Skeletal muscle cell (primary cell): ENCODE measurements around the gene PARD3B.

Experiments used
- DNase-seq: peaks from one replicate; pipeline ENCODE4 v3.0.0-alpha.2; 2010; ENCODE audit warnings: low read depth
- H3K4me3 ChIP-seq: 2 replicates; pipeline ENCODE4 v1.5.1; 2011; ENCODE audit warnings: low read depth, mild to moderate bottlenecking, control low read depth, low read length, moderate library complexity

PARD3B gene

GRCh38 chr2:204966245-204966644 lies 421.0 kb downstream of the PARD3B start:
- no peak overlapping the region for H3K4me3 ChIP-seq
- no peak for DNase-seq

GRCh38 chr2:204967199-204967960 lies 422.1 kb downstream of the PARD3B start:
- DNase-seq = no peak
- no peak overlapping the region for H3K4me3 ChIP-seq

DNA sequence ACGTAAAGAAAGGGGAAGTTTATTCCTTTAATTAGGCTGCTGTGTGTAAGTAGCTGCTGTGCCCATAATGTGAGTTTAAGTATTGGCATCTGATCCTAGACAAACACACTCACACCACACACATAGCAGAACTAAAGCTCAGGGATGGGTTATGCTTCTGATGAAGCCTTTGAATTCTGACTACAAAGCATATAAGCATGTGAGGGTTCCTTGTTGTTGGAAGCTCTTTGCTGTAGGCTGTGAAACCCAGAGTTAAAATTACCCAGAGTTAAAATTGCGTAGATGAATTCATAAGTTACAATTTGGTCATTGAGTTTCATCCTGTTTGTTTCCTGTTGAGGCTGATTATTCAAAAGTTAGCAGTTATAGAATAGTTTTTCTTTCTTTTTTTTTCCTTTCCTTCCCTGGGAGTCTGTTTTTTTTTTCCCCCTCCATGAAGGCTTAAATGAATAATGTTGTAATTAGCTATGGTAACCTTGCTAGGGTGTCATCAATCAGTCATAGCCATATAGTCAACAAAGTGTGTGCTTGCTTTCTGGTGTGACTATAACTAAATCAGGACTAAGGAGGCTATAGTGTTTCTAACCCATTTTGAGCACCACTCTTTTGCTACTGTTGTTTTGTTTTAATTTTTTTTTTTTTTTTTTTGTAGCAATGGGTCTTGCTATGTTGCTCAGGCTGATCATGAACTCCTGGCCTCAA lies 426.1 kb downstream of the PARD3B start:
- no peak for DNase-seq

GRCh38 chr2:204972161-204972560 lies 426.9 kb downstream of the PARD3B start:
- no peak for DNase-seq
- H3K4me3 ChIP-seq = no peak overlapping the region

More for the DNA sequence above, 426.1 kb downstream of the PARD3B start:
- no peak overlapping the region for H3K4me3 ChIP-seq

DNA sequence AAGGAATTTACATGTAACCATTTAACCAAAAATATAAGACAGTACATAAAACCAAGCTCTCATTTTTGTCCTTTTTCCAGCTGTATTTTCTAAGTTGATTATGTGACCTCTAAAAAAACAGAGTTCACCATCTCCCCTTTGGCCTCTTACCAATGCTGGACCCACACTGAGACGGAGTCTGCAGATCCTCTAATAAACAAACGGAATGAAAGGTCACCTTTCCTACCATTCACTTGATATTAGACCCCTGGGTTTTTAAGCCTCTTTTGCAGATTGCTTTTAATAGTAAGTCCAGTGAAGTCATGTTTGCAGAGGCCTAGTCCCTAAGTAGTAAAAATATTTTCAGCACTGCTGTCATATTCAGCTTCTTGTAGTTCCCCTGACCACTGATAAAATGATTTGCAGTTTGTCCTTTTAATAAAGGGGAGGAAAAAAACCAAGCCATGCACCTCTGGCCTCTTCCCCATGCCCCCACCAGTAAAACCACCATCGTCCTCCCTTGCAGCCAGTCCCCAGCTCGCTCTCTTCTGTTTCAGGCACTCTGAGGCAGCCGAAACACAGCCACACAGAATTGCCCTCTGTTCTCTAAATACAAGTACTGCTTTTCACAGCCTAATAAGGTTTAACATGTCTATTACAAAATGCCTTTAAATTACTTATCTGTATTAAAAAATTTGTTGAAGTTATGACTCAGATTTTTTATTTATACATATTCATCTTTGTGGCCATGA lies 427.5 kb downstream of the PARD3B start:
- DNase-seq = no peak
- H3K4me3 ChIP-seq = no peak overlapping the region

DNA sequence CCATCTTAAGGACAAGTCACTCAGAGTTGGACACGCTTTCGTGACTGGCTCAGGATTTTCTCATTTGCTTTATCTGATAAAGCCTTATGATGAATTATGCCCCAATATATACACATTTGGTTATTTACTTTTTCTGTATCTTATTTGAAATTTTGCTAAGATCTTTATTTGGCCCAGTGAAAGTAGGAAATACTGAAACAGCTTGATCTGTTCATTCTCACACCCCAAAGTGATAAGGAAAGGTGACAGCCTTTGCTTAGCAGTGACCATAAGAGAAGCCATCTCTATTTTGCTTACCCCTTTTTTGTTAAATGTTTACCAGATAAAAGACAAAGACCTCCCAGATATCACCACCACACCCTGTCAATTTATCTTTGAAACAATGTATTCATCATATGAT lies 428.3 kb downstream of the PARD3B start:
- no peak overlapping the region for H3K4me3 ChIP-seq
- no peak for DNase-seq

GRCh38 chr2:204974487-204974886 lies 429.2 kb downstream of the PARD3B start:
- no peak for DNase-seq
- no peak overlapping the region for H3K4me3 ChIP-seq

DNA sequence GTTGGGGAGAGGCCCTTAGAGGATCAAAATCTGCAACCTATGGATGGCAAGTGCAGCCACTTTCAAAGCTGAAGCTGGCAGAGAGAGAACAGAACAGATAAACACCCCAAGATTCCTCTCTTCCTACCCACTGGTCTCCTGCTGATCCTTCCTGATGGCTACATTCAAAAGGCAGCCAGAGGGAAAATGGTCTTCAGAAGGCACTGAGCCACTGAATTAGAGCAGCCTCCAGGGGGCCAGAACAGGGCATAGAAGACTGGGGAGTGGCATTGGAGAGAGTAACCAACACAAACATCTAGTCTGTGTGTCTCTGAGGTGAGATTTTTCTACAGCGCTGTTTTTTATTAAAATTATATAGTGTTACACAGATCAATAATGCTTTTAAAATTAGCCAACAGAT lies 432.6 kb downstream of the PARD3B start:
- no peak overlapping the region for H3K4me3 ChIP-seq
- DNase-seq = no peak

DNA sequence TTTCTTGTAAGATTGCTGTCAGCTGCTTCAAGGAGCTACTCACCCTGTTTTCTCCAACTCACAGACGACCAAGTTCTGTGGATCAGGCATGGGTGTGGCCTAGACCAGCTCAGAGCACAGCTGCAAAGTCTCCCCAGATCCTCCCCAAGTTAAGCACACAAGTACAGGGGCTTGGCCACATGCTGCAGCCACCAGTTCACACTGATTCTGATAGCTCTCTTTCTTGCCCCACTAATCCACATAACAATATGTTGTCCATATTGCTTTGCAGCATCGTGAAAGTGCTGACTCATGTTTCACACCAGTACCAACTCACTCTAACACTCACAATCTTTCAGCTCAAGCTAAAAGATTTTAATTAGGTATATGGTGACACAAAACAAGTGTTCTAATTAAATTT lies 437.0 kb downstream of the PARD3B start:
- DNase-seq = peak; percentile 1
- H3K4me3 ChIP-seq = no peak overlapping the region

DNA sequence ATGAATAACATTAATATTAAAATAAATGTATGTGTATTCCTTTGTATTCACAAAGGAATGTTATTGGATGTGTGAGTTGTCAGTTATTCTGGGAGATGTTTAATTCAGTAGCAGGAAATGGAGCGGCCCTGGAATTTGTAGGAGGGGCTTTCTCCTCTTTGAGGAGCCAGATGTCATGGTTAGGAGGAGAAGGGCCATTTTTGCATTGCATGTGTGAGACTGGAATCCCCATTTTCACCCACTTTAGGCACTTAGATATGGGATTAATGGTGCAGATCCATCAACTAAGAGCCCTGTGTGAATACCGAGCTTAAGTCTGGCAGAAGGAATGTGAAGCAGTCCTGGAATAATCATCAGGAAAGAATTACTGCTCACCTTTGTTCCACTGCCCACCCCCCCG lies 439.2 kb downstream of the PARD3B start:
- no peak overlapping the region for H3K4me3 ChIP-seq
- DNase-seq = peak; percentile 0

- no peak for DNase-seq
- H3K4me3 ChIP-seq = no peak overlapping the region
Observed at GRCh38 chr2:204986641-204987040, 441.4 kb downstream of the PARD3B start.

DNA sequence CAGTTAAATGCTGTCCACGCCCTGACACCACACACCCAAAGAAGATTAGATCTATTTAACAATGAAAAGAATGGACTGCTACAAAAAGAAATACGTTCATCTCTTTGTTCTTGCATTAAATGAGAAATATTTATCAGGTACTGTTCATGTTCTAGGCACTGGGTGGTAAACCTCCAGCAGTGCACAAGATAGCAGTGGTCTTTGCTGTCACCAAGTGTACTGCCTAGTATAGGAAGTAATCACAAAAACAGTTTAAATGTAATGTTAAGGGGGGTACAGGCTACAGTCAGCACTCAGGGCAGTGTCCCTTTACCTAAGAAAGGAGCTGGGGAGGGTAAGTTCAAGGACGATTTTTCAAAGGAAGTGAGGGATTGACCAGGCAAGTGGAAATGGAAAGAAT lies 443.6 kb downstream of the PARD3B start:
- no peak for DNase-seq

GRCh38 chr2:204989877-204990276 lies 444.6 kb downstream of the PARD3B start:
- H3K4me3 ChIP-seq = no peak overlapping the region
- DNase-seq = no peak

More for the DNA sequence above, 443.6 kb downstream of the PARD3B start:
- no peak overlapping the region for H3K4me3 ChIP-seq

- DNase-seq = no peak
- no peak overlapping the region for H3K4me3 ChIP-seq
Observed at GRCh38 chr2:205001300-205001966, 456.2 kb downstream of the PARD3B start.

- no peak for DNase-seq
- H3K4me3 ChIP-seq = no peak overlapping the region
Observed at GRCh38 chr2:205002390-205002789, 457.1 kb downstream of the PARD3B start.

DNA sequence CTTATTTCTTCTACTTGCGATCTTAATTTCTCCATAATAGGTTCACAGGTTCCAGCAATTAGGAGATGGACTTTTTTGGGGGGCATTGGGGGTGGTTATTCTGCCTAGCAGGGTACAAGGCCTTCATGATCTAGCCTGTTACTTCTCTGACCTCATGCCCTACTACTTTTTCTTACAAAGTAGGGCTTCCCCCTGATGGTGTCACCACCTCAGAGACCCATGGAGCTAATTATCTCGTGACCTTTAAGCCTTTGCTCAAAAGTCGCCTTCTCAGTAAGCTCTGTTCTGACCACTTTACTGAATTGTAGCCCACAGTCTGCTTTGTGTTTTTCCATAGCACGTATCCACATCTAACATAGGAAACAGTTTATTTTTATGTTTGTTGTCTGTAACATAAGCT lies 458.0 kb downstream of the PARD3B start:
- DNase-seq = no peak
- no peak overlapping the region for H3K4me3 ChIP-seq

GRCh38 chr2:205010196-205010595 lies 464.9 kb downstream of the PARD3B start:
- DNase-seq = no peak
- H3K4me3 ChIP-seq = no peak overlapping the region

DNA sequence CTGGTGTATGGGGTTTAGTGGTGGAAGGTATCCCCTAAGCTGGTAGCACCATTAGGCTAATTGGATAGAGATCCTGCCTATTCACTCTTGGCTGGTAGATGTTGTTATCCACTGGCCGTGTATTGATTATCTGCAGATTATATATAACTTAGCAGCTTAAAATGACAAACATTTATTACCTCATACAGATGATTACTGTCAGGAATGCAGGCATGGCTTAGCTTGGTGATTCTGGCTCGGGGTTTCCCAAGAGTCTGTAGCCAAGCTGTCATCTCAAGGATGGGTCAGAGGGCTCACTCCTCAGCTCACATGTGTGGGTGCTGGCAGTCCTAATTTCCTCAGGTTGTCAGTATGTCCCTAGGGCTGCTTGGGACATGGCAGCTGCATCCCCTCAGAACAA lies 465.8 kb downstream of the PARD3B start:
- no peak for DNase-seq
- H3K4me3 ChIP-seq = no peak overlapping the region

DNA sequence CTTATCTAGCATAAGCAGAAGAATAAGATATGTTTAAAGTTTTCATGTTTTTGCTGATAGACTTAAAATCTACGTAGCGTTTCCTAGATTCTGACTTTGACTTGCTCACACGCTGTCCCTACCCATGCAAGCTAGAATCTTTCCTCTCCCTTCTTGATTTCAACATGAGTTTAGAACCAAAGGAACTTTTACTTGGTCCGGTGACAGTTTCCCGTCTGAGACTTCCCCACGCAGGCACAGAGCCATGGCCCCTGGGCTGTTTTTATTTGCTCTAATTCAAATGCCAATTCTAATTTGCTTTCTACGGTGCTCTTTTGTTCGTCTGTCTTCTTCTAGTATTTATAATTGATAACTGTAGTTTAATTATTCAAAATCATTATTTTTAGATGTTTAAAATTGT lies 467.7 kb downstream of the PARD3B start:
- no peak for DNase-seq
- H3K4me3 ChIP-seq = no peak overlapping the region

DNA sequence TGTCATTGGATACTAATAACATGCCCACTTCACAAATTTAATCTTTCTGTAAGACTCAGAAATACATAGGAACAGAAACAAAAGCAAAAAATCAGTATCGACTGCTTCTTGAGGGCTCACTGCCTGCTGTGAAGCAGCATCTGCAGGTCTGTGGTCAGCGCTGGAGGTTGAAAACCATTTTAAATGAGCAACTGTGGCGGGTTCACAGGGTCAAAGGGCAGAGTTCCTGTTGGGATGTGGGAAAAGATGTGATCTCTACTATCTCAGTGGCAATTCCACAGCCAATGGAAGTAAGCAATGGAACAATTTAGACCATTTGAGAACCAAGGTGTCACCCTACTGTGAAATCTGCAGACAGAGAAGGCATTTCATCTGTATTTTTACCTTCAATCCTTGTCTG lies 468.3 kb downstream of the PARD3B start:
- no peak for DNase-seq
- no peak overlapping the region for H3K4me3 ChIP-seq
